Fibroblast of mammary gland (primary cell): ENCODE measurements around the gene VPS26A.
A peak's percentile ranks its signal among the peaks of the same experiment; 100 is the strongest.

Experiments used
- DNase-seq: peaks from one replicate; pipeline ENCODE4 v3.0.0-alpha.2; 2010; ENCODE audit warnings: low read depth
- H3K4me3 ChIP-seq: 2 replicates; pipeline ENCODE4 v1.5.1; 2011; ENCODE audit warnings: low read depth, mild to moderate bottlenecking, low read length, moderate library complexity; ENCODE audit not compliant: control insufficient read depth
- TF ChIP-seq, protein P1 (sequence below): conservative IDR thresholded peaks from 2 replicates; pipeline ENCODE4 v1.5.1; 2011; ENCODE audit warnings: low read depth, low read length, inconsistent platforms; ENCODE audit not compliant: control insufficient read depth, insufficient read depth

Gene VPS26A

DNA sequence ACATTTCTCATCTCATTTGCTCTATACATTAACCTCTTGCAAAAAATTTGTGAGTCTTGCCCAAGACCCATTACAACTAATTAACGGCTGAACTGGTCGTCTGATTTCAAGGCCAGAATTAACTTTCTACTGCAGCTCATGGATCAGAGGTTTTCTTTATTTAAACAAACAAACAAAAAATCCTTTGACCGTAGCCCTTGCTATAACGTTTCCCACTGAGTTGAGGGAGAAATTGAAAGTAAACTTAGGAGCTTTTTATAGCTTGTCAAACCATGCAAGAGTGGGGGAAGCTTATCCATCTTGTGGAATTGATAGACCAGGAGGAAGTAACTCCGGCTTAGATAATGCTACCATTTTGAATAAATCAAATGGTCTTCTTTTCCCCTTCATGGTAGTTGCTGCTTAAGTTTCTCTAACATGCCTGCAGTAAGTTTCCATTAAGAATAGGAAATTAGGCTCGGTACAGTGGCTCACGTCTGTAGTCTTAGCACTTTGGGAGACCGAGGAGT is 32.8 kb upstream of the VPS26A start:
- TF ChIP-seq, protein P1, sequence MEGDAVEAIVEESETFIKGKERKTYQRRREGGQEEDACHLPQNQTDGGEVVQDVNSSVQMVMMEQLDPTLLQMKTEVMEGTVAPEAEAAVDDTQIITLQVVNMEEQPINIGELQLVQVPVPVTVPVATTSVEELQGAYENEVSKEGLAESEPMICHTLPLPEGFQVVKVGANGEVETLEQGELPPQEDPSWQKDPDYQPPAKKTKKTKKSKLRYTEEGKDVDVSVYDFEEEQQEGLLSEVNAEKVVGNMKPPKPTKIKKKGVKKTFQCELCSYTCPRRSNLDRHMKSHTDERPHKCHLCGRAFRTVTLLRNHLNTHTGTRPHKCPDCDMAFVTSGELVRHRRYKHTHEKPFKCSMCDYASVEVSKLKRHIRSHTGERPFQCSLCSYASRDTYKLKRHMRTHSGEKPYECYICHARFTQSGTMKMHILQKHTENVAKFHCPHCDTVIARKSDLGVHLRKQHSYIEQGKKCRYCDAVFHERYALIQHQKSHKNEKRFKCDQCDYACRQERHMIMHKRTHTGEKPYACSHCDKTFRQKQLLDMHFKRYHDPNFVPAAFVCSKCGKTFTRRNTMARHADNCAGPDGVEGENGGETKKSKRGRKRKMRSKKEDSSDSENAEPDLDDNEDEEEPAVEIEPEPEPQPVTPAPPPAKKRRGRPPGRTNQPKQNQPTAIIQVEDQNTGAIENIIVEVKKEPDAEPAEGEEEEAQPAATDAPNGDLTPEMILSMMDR, result no peak
- no peak overlapping the region for H3K4me3 ChIP-seq
- no peak for DNase-seq

DNA sequence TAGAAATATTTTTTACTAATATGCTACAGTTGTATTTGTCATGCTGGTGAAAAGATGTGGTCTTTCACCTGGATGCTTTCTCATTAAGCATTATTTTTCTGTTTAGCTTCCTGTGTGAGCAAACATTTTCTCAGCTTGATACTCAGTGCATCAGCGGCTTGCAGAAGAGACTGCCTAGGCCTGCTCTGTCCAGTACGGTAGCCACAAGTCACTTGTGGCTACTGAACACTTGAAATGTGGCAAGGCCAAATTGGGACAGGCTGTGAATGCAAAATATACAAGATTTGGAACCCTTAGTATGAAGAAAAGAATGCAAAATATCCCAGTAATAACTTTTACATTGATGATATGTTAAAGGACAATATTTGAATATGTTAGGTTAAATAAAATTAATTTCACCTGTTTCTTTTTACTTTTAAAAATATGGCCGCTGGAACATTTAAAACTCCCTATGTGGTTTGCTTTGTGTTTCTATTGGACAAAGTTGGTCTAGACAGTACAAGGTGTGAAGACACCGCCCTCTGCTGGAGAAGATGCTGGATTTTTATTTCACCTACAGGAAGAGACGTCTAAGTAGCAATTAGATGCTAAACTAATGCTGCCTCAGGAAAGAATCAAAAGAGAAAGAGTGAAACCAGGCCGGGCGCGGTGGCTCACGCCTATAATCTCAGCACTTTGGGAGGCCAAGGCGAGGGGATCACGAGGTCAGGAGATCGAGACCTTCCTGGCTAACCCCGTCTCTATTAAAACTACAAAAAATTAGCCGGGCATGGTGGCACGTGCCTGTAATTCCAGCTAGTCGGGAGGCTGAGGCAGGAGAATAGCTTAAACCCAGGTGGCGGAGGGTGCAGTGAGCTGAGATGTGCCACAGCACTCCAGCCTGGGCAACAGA is 30.8 kb upstream of the VPS26A start:
- TF ChIP-seq, protein P1, result peak; percentile 72
- no peak overlapping the region for H3K4me3 ChIP-seq
- DNase-seq, result peak; percentile 91

DNA sequence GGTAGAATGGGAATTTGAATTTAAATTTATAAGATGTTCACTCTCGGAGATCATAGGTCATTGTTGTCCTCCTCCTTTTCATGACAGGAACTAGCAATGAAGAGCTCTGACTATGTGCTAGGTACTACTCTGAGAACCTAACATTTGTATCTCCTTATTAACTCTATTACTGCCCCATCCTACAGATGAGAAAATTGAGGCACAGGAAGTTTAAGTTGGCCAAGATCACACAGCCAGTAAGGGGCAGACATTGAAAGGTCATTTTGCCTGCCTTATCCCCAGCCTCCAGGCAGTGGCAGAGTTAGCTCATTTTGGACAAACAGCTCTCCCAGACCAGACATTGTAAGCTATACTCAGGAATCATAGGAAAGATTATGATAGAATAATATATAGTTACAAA is 30.0 kb upstream of the VPS26A start:
- peak; percentile 49 for DNase-seq
- TF ChIP-seq, protein P1, result no peak

DNA sequence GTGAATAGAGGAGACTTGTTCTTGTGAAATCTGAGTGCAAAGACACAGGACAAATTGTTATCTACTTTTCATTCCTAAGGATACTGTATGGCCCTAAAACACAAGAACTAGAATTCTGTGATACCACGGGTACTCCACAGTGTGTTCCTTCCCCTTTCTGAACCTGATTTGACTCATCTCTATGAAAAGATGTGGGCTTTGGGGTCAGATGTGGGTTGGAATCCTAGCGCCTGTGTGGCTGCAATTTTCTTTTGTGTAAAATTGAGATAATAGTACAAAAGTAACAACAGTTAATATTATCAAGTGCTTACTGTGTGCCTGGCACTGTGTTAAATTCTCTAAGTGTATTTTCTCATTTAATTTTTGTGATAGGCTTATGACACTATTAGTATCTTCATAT is 27.9 kb upstream of the VPS26A start:
- TF ChIP-seq, protein P1, result no peak
- DNase-seq, result no peak
- H3K4me3 ChIP-seq, result no peak overlapping the region

More for the DNA sequence above, 30.0 kb upstream of the VPS26A start:
- no peak overlapping the region for H3K4me3 ChIP-seq

DNA sequence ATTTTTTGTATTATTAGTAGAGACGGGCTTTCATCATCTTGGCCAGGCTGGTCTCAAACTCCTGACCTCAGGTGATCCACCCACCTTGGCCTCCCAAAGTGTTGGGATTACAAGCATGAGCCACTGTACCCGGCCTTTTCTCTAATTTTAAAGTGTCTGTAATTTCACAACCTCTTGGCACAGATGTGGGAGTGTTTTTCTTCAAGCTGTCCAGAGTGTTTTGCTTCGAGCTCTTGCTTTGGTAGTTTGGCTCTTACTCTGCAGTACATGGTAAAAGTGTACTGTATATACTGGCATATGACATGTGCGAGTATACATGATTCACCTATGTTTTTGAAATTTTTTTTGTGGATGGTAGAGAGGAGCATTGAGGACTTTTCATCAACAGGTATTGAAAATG is 26.2 kb upstream of the VPS26A start:
- TF ChIP-seq, protein P1, result no peak
- no peak overlapping the region for H3K4me3 ChIP-seq
- peak; percentile 30 for DNase-seq

DNA sequence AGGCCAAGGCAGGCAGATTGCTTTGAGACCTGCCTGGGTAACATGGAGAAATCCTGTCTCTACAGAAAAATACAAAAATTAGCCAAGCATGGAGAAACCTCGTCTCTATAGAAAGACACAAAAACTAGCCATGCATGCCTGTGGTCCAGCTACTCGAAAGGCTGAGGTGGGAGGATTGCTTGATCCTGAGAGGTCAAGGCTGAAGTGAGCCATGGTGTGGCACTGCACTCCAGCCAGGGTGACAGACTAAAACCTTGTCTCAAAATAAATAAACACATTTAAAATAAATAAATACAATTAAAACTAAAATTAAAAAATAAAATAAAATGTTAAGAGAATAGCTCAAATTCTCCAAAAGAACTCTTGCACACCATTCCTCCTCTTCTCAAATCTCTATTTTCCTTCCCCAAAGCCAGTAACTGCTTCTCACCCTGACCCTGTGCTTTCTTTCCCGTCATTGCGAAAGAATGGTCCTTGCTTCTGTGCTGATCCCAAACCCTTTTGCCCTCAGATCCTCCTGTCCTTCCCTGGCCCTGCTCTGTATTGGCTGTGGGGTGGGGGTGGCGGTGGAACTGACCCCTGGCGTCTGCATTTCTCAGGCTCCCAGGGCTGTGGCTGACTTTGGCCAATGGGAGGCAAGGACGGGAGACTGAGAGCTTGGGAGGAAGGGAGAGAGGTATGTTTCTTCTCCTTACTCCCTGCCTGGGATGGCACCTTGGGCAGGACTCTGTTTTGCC is 23.7 kb upstream of the VPS26A start:
- H3K4me3 ChIP-seq, result no peak overlapping the region
- no peak for DNase-seq

More for the DNA sequence above, 23.7 kb upstream of the VPS26A start:
- TF ChIP-seq, protein P1, result no peak
